ENCODE results near the gene DEXI. TPM values are rescaled to one million over a fixed set of nuclear protein-coding genes. Genes with fewer than 3 reads are reported as not detected.

The DEXI gene
- total RNA-seq, 1 experiment from 2014 or later: 28.3 TPM

GRCh38 chr16:10926867-10927266, 15.4 kb downstream of the DEXI start:
- Histone ChIP-seq H3T11ph (ENCODE audit: low read length) (no peak overlapping the region), H3K4ac (ENCODE audit: low read depth, low read length) (no peak overlapping the region), H4K8ac (replicated peaks; ENCODE audit: insufficient read length, low read depth, low read length) (no peak overlapping the region), H2AK5ac (ENCODE audit: insufficient read length, low read length) (no peak overlapping the region), H3K23me2 (ENCODE audit: insufficient read length, low read depth, low read length, poor library complexity, severe bottlenecking) (no peaks in the 10 kb centered on the region), H2BK120ac (ENCODE audit: low read depth, low read length, poor library complexity, severe bottlenecking) (no peak overlapping the region), H4K91ac (ENCODE audit: insufficient read length, low read depth, low read length) (no peak overlapping the region), H3K79me2 (ENCODE audit: insufficient read depth, low read length) (no peaks in the 10 kb centered on the region), H3K56ac (ENCODE audit: insufficient read length, low read depth, low read length) (no peak overlapping the region), H3K14ac (ENCODE audit: insufficient read depth, low read length) (no peak overlapping the region), H4K20me1 (ENCODE audit: control insufficient read depth, insufficient read depth, insufficient read length) (no peaks in the 10 kb centered on the region), H3K18ac (ENCODE audit: insufficient read length, low read depth, low read length) (no peak overlapping the region), H3K23ac (ENCODE audit: insufficient read length, low read depth, low read length) (no peak overlapping the region), H2BK5ac (ENCODE audit: insufficient read length, low read length) (no peak overlapping the region), H3K27me3 (ENCODE audit: insufficient read depth, low read length) (no peaks in the 10 kb centered on the region), H3K27ac (ENCODE audit: insufficient read length, low read depth, low read length) (no peak overlapping the region), H2AFZ (ENCODE audit: low read length) (no peak overlapping the region), H3K4me1 (ENCODE audit: insufficient read depth, low read length) (no peaks in the 10 kb centered on the region), H3K4me2 (ENCODE audit: insufficient read depth, insufficient read length, low read length) (no peak overlapping the region), H3K9ac (ENCODE audit: extremely low read depth, insufficient read length, low read length) (no peak overlapping the region), H2BK12ac (ENCODE audit: insufficient read length, low read depth, low read length) (no peak overlapping the region), H3K9me3 (ENCODE audit: control insufficient read depth, low read depth, low read length) (no peaks in the 10 kb centered on the region), H3K79me1 (ENCODE audit: insufficient read depth, low read depth, low read length, poor library complexity, severe bottlenecking) (no peaks in the 10 kb centered on the region), H4K5ac (ENCODE audit: insufficient read length, low read depth, low read length) (no peak overlapping the region), H2BK15ac (ENCODE audit: low read depth, low read length) (no peak overlapping the region), H2BK20ac (ENCODE audit: low read depth, low read length, poor library complexity, severe bottlenecking) (no peak overlapping the region)
- Mint-ChIP-seq H3K4me1 (peaks cover 0 to 6% of the 10 kb centered on the region in 2 experiments; a peak in 2 of 4 replicates), H3K27ac (no peak overlapping the region), H3K27me3 (ENCODE audit: low read depth) (no peaks in the 10 kb centered on the region), H3K4me3 (no peak overlapping the region), H3K36me3 (ENCODE audit: insufficient read depth in 1 of 3, low read depth in 3 of 3) (peaks cover 8 to 26% (median 16%) of the 10 kb centered on the region in 3 experiments), H3K9me3 (no peaks in the 10 kb centered on the region)
- no peak for TF ChIP-seq CTCF (conservative IDR thresholded peaks at IDR 0.05)
- no CpG with 5 or more reads among the region's 5 CpGs for WGBS (ENCODE audit: extremely low coverage, insufficient read length, low lambda C conversion rate)
- DNase-seq: no peak

Data from H9 (cell line).